GM20000 (cell line): ENCODE data around the gene MOSMO.
A peak's percentile ranks its signal among the peaks of the same experiment; 100 is the strongest.

Experiments used
- DNase-seq: peaks from one replicate; pipeline ENCODE4 v3.0.0; 2012; ENCODE audit warnings: low spot score
- CTCF ChIP-seq: IDR thresholded peaks from 2 replicates; pipeline ENCODE4 v1.5.1; 2012; ENCODE audit warnings: mild to moderate bottlenecking, control low read depth; ENCODE audit errors: extremely low read depth, missing control alignments

MOSMO gene

DNA sequence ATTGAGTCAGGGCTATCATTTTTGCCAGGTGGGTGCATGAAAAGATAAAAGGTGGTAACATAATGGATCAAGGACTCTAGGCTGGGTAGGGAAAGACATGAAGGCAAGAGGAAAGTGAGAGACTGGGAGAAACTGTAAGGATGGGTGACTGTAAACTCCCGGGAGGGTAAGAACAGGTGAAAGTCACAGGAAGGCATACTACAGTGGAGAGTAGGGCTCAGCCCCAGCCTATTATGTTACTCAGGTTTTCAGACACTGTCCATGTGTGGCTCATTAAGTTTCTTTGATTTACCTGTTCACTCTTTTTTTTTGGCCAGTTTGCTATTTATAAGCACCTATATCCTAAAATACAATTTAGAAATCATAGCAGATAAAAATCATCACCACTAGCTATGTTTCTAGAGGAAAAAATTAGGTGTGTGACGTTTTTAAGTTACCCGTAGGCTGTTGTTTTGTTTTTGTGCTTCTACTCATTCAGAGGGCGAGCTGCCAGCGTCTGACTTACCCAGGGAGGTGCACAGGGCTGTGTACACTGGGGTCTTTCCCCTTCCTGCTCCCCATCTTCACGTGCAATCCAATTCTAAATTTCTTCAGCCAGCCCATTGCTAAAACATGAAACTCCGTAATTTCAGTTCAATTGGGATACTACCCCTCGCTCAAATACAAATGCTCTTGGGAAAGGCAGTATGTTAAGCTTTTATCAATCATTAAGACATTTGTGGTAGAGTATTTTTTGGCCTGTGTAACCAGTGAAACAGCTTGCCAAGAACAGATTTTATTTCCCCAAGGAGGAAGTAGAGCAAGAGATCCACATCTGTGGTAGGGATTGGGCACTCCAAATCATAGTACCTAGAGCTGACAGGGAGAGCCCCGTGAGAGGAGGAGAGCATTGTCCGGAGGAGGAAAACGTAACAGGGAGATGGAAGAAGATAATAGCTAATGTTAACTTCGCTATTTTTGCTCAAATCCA, 62.7 kb downstream of the MOSMO start:
- no peak for DNase-seq
- TF ChIP-seq CTCF: no peak

GRCh38 chr16:22071331-22071910, 63.5 kb downstream of the MOSMO start:
- no peak for TF ChIP-seq CTCF
- no peak for DNase-seq

GRCh38 chr16:22073350-22073749, 65.4 kb downstream of the MOSMO start:
- no peak for TF ChIP-seq CTCF

GRCh38 chr16:22075043-22075757, 67.3 kb downstream of the MOSMO start:
- no peak for DNase-seq
- no peak for TF ChIP-seq CTCF

More at GRCh38 chr16:22073350-22073749, 65.4 kb downstream of the MOSMO start:
- no peak for DNase-seq

GRCh38 chr16:22075776-22076175, 67.9 kb downstream of the MOSMO start:
- DNase-seq: no peak
- no peak for TF ChIP-seq CTCF

DNA sequence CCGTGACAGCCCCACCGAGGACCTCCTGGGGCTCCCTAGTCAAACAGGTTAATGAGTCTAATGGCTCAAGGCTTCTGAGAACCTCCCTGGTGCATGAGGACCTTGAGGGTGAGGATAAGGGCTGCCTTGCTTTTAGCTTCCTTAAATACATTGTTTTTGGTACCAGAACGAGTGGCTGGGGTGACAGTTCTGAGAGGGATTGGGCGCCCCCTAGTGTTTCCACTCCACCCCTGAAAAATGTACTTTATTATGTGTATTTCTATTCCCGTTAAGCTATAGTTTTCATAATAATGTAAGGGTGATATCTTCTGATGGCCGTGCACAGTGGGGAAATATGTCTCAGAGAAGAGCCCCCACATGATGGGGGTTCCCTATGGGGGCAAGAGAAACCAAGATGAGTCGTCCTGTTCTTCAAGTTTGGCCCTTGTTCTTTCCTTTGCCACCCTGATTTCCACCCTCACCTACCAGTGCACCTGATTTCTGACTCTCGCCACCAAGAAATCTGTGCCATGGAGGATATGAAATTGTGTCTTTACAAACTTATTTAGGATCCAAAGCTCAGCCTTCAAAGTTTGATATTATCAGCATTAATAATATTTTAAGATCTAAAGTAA, 69.9 kb downstream of the MOSMO start:
- peak; percentile 30 for TF ChIP-seq CTCF
- DNase-seq: peak; percentile 70
